CD1c-positive myeloid dendritic cell (primary cell): ENCODE results near the gene CHAC1.

Experiments
- DNase-seq: peaks from one replicate; pipeline ENCODE4 v3.0.0-alpha.2; 2016; ENCODE audit errors: extremely low spot score

CHAC1 gene

GRCh38 chr15:40985541-40986330 lies 32.5 kb downstream of the CHAC1 start:
- DNase-seq = no peak

DNA sequence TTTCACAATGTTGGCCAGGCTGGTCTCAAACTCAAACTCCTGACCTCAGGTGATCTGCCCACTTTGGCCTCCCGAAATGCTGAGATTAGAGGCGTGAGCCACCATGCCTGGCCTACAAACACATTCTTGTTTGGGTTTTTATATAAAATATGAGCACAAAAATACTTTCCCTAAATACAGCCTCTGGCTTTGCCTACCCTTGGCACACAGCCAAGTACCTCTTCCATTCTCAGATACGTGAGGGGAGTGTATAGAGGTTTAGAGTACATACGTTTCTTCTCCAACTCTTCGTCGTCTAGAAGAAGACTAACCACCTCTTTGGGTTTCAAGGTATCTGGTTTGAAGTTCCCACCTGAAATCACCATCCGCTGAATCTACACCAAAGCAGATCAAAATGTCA lies 33.5 kb downstream of the CHAC1 start:
- no peak for DNase-seq

DNA sequence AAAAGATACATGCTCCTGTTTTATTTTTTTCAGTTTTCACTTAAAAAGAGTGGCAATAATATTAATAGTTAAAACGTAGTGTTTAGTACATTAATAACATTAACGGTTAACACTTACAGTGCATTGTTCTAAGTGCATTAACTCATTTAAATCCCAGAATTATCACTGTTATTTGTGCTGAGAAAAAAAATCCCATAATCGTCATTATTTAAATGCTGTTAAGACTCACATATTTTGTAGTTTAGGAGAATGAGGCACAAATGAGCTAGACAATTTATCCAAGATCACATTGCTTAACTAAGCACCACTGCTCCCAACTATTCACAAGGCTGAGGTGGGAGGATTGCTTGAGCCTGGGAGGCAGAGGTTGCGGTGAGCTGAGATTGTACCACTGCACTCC lies 34.9 kb downstream of the CHAC1 start:
- DNase-seq = no peak

DNA sequence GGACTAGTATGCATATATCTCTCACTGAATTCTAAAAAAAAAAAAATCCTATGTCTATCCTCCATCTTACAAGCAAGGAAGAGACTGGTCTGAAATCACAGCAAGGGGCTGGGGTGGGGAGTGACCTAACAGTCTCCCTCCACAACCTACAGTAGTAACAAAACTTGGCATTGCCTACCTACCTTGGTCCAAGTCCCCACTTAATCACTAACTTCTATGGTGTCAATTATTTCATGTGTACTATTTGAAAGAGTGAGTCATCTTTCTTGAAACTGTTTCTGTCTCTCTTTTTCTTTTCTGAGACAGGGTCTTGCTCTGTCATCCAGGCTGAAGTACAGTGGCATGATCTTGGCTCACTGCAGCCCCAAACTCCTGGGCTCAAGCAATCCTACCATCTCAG lies 36.8 kb downstream of the CHAC1 start:
- no peak for DNase-seq

- DNase-seq = no peak
These were observed 37.5 kb downstream of the CHAC1 start for GRCh38 chr15:40990789-40991188.

DNA sequence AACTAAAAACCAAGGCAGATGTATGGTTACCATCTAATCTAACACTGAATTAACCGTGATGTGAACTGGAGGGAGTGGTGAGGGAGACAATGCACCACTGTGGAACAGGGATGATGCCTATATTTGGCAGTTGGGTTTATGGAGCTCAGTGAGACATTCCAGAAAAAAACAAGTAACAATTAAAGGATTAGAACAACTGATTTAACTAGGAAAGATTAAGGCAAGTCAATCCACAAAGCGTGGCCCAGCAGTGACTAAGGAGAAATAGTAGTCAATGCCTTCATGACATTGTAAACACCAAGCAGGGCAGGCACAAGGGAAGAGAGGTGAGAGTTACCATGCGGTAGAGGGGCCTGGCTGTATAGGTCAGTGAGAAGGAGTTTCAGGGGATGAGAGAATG lies 38.1 kb downstream of the CHAC1 start:
- no peak for DNase-seq

- no peak for DNase-seq
These were observed 39.0 kb downstream of the CHAC1 start for GRCh38 chr15:40992241-40992741.

GRCh38 chr15:40992825-40993224 lies 39.6 kb downstream of the CHAC1 start:
- DNase-seq = no peak

DNA sequence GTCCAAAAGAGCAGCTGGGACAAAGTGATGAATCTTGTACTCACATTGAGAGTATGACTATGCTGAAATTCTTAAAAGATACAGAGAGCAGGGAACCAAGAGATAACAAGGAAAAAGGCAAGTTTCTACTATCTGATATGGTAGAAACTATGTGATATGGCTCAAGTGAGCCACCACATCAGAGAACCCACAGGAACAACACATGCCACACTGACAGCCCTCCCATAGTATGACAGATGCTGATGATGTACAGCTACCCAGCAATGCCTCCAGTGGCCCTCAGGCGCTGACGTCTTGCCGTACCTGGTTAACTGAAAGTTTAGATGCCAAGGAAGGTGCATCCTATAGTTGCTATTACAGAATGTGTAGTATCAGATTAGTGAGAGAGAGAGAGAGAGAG lies 42.4 kb downstream of the CHAC1 start:
- no peak for DNase-seq

- no peak for DNase-seq
These were observed 45.9 kb downstream of the CHAC1 start for GRCh38 chr15:40999190-40999589.

DNA sequence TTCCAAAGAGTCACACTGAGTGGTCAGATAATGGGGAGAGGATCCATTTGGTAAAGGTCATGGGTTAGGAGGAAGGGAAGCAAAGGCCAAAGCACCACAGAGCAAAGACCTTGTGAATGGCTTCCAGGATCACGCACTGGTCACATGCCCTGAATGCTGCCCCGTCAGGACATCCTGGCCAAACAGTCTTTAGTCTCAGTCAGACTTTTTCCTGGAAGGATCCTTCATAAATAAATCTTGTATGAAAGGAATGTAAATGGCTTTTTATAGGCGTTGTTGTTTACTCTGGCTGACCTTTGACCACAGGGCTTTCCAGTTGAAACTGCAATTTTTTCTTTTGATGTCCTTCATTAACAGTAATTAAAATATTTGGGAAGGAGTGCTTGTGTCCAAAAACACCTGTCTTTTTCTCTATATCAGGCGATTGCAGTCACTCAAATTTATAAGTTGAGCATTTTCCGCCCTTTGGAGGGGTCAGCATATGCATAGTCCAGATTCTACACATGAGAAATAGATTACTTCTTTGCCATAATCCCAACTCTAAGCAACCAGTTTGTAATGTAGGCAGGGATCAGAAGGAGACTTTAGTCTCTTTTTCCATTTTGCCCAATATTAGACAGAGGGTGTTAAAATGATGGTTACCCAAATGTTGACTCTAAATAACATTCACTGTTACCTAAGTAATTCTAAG lies 48.4 kb downstream of the CHAC1 start:
- no peak for DNase-seq

DNA sequence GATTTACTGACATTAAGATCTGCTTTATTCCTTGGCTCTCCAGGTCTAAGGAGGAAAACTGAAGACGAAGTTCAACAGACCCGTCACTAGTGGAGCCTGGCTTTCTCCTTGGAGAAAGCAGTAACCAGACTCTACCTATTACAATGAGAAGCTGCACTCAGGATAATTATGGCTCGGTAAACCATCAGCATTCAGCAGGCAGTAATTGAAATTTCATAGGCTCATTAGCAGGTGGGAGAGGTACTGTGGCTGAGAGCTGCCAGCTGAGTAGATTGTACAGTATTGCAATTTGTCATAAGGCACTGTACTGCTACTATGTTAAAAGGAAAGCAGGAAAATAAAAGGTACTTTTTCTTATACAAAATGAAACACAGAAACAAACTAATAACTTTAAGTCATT lies 51.2 kb downstream of the CHAC1 start:
- DNase-seq = no peak
